Activated gamma-delta T cell (primary cell): ENCODE results near the gene BCAP31.
"Not testable (repeated sequence)": the region's sequence is repeated elsewhere in the genome, so short reads cannot be mapped to it uniquely, and the experiment has no call there.

ENCODE experiments used
- DNase-seq: peaks from one replicate; lab custom pipeline; 2025; lab: John Stamatoyannopoulos, UW

The BCAP31 gene

GRCh38 chrX:153709726-153710674 lies 14.2 kb downstream of the BCAP31 start:
- DNase-seq: no peak

- DNase-seq: no peak
Observed at GRCh38 chrX:153708415-153708814, 15.8 kb downstream of the BCAP31 start.

- no peak for DNase-seq
Observed at GRCh38 chrX:153707406-153707805, 16.8 kb downstream of the BCAP31 start.

- no peak for DNase-seq
Observed at GRCh38 chrX:153706799-153707198, 17.4 kb downstream of the BCAP31 start.

GRCh38 chrX:153705403-153706060 lies 18.7 kb downstream of the BCAP31 start:
- not testable (repeated sequence) for DNase-seq

- DNase-seq: not testable (repeated sequence)
Observed at GRCh38 chrX:153704631-153705402, 19.4 kb downstream of the BCAP31 start.

GRCh38 chrX:153704021-153704526 lies 20.1 kb downstream of the BCAP31 start:
- no peak for DNase-seq

- no peak for DNase-seq
Observed at GRCh38 chrX:153703036-153703370, 21.2 kb downstream of the BCAP31 start.

- DNase-seq: no peak
Observed at GRCh38 chrX:153702336-153703035, 21.7 kb downstream of the BCAP31 start.

GRCh38 chrX:153701706-153702105 lies 22.5 kb downstream of the BCAP31 start:
- DNase-seq: no peak

GRCh38 chrX:153700967-153701366 lies 23.2 kb downstream of the BCAP31 start:
- no peak for DNase-seq

- DNase-seq: no peak
Observed at GRCh38 chrX:153700376-153700945, 23.7 kb downstream of the BCAP31 start.

- not testable (repeated sequence) for DNase-seq
Observed at GRCh38 chrX:153699784-153700371, 24.3 kb downstream of the BCAP31 start.

GRCh38 chrX:153699210-153699783 lies 24.9 kb downstream of the BCAP31 start:
- DNase-seq: not testable (repeated sequence)

GRCh38 chrX:153697924-153698865 lies 26.0 kb downstream of the BCAP31 start:
- DNase-seq: no peak

GRCh38 chrX:153696986-153697722 lies 27.0 kb downstream of the BCAP31 start:
- DNase-seq: not testable (repeated sequence)

- not testable (repeated sequence) for DNase-seq
Observed at GRCh38 chrX:153696538-153696937, 27.6 kb downstream of the BCAP31 start.

GRCh38 chrX:153696100-153696499 lies 28.1 kb downstream of the BCAP31 start:
- no peak for DNase-seq
